Measurements from ENCODE around the gene MT1H.
"Not testable (repeated sequence)": the region's sequence is repeated elsewhere in the genome, so short reads cannot be mapped to it uniquely, and the experiment has no call there.

MT1H gene

GRCh38 chr16:56669005-56669839 is at the start of gene MT1H:
Gene MT1H (plus strand): TSS chr16:56669814. CDS start chr16:56669885, 71 bp downstream.
- peaks cover 15% of the 10 kb centered on the region for H3K4me1 Mint-ChIP-seq
- no peak within 1 kb of the TSS for H3K27ac Mint-ChIP-seq
- no peaks in the 10 kb centered on the region for H3K9me3 Mint-ChIP-seq
- H3K27me3 Mint-ChIP-seq: peaks cover 37% of the 10 kb centered on the region
- no peak for DNase-seq (ENCODE audit: low spot score in 2 of 2)
- no peaks in the 10 kb centered on the region for H3K36me3 Mint-ChIP-seq
- peak within 1 kb of the TSS; percentile 8 for H3K4me3 Mint-ChIP-seq
- peak; percentile 42 for ATAC-seq (ENCODE audit: low read depth)

- Mint-ChIP-seq H3K27me3 (peaks cover 22% of the 10 kb centered on the region), H3K4me3 (no peak overlapping the region), H3K27ac (no peak overlapping the region), H3K9me3 (no peaks in the 10 kb centered on the region), H3K4me1 (peaks cover 11% of the 10 kb centered on the region), H3K36me3 (no peaks in the 10 kb centered on the region)
- no peak for DNase-seq (ENCODE audit: low spot score in 2 of 2)
- ATAC-seq (ENCODE audit: low read depth): no peak
Measured at GRCh38 chr16:56620339-56620897, 49.2 kb upstream of the MT1H start.

- not testable (repeated sequence) for H3K4me3 Mint-ChIP-seq; H3K9me3 Mint-ChIP-seq; DNase-seq (ENCODE audit: low spot score in 2 of 2); ATAC-seq (ENCODE audit: low read depth); H3K36me3 Mint-ChIP-seq; H3K27ac Mint-ChIP-seq
- Mint-ChIP-seq H3K4me1 (peaks cover 14% of the 10 kb centered on the region), H3K27me3 (peaks cover 25% of the 10 kb centered on the region)
Measured at GRCh38 chr16:56621665-56622445, 47.8 kb upstream of the MT1H start.

- not testable (repeated sequence) for H3K27ac Mint-ChIP-seq, H3K4me3 Mint-ChIP-seq
Measured at GRCh38 chr16:56623184-56623583, 46.4 kb upstream of the MT1H start.

GRCh38 chr16:56623637-56624036 is 46.0 kb upstream of the MT1H start:
- H3K9me3 Mint-ChIP-seq: no peaks in the 10 kb centered on the region
- no peak overlapping the region for H3K27ac Mint-ChIP-seq
- DNase-seq (ENCODE audit: low spot score in 2 of 2) (no peak), ATAC-seq (ENCODE audit: low read depth) (no peak)
- H3K27me3 Mint-ChIP-seq: peaks cover 18% of the 10 kb centered on the region
- peaks cover 10% of the 10 kb centered on the region for H3K4me1 Mint-ChIP-seq
- H3K36me3 Mint-ChIP-seq: no peaks in the 10 kb centered on the region
- no peak overlapping the region for H3K4me3 Mint-ChIP-seq

More at GRCh38 chr16:56623184-56623583, 46.4 kb upstream of the MT1H start:
- not testable (repeated sequence) for H3K4me1 Mint-ChIP-seq; DNase-seq (ENCODE audit: low spot score in 2 of 2); H3K9me3 Mint-ChIP-seq; H3K36me3 Mint-ChIP-seq; ATAC-seq (ENCODE audit: low read depth)
- H3K27me3 Mint-ChIP-seq: peaks cover 18% of the 10 kb centered on the region

- Mint-ChIP-seq H3K27ac (no peak within 1 kb of the TSS), H3K27me3 (peaks cover 16% of the 10 kb centered on the region)
Measured at GRCh38 chr16:56625140-56625942, 44.3 kb upstream of the MT1H start, which contains the start of gene MT1E. Gene MT1E (plus strand): TSS chr16:56625781. CDS start chr16:56625852, 71 bp downstream.

GRCh38 chr16:56625943-56626654 is 43.5 kb upstream of the MT1H start:
- Mint-ChIP-seq H3K27me3 (peaks cover 14% of the 10 kb centered on the region), H3K36me3 (no peaks in the 10 kb centered on the region), H3K27ac (no peak overlapping the region), H3K9me3 (no peaks in the 10 kb centered on the region), H3K4me3 (peak overlapping the region; percentile 76), H3K4me1 (peaks cover 21% of the 10 kb centered on the region)
- DNase-seq (ENCODE audit: low spot score in 2 of 2): no peak
- no peak for ATAC-seq (ENCODE audit: low read depth)

More at GRCh38 chr16:56625140-56625942, 44.3 kb upstream of the MT1H start, which contains the start of gene MT1E:
- H3K4me1 Mint-ChIP-seq: peaks cover 17% of the 10 kb centered on the region
- H3K9me3 Mint-ChIP-seq: no peaks in the 10 kb centered on the region
- H3K36me3 Mint-ChIP-seq: no peaks in the 10 kb centered on the region
- peak within 1 kb of the TSS; percentile 81 for H3K4me3 Mint-ChIP-seq
- ATAC-seq (ENCODE audit: low read depth): peak; percentile 45
- no peak for DNase-seq (ENCODE audit: low spot score in 2 of 2)

GRCh38 chr16:56626685-56627084 is 42.9 kb upstream of the MT1H start:
- no peaks in the 10 kb centered on the region for H3K9me3 Mint-ChIP-seq
- H3K27me3 Mint-ChIP-seq: peaks cover 15% of the 10 kb centered on the region
- ATAC-seq (ENCODE audit: low read depth) (no peak), DNase-seq (ENCODE audit: low spot score in 2 of 2) (no peak)
- peaks cover 21% of the 10 kb centered on the region for H3K4me1 Mint-ChIP-seq
- no peak overlapping the region for H3K27ac Mint-ChIP-seq
- H3K36me3 Mint-ChIP-seq: no peaks in the 10 kb centered on the region
- no peak overlapping the region for H3K4me3 Mint-ChIP-seq

- H3K27me3 Mint-ChIP-seq: peaks cover 20% of the 10 kb centered on the region
- H3K4me3 Mint-ChIP-seq: no peak overlapping the region
- no peak overlapping the region for H3K27ac Mint-ChIP-seq
- no peaks in the 10 kb centered on the region for H3K36me3 Mint-ChIP-seq
- no peak for ATAC-seq (ENCODE audit: low read depth)
- no peak for DNase-seq (ENCODE audit: low spot score in 2 of 2)
- H3K9me3 Mint-ChIP-seq: no peaks in the 10 kb centered on the region
- peaks cover 28% of the 10 kb centered on the region for H3K4me1 Mint-ChIP-seq
Measured at GRCh38 chr16:56628486-56629350, 40.9 kb upstream of the MT1H start.

GRCh38 chr16:56629531-56629930 is 40.1 kb upstream of the MT1H start:
- no peak for DNase-seq (ENCODE audit: low spot score in 2 of 2)
- Mint-ChIP-seq H3K9me3 (no peaks in the 10 kb centered on the region), H3K27me3 (peaks cover 21% of the 10 kb centered on the region), H3K36me3 (no peaks in the 10 kb centered on the region), H3K27ac (no peak overlapping the region), H3K4me1 (peaks cover 28% of the 10 kb centered on the region), H3K4me3 (no peak overlapping the region)
- no peak for ATAC-seq (ENCODE audit: low read depth)

- peak in 1 of 2 donors; percentile 47 for DNase-seq (ENCODE audit: low spot score in 2 of 2)
- no peaks in the 10 kb centered on the region for H3K36me3 Mint-ChIP-seq
- no peaks in the 10 kb centered on the region for H3K9me3 Mint-ChIP-seq
- H3K27me3 Mint-ChIP-seq: peaks cover 24% of the 10 kb centered on the region
- no peak overlapping the region for H3K4me3 Mint-ChIP-seq
- peak; percentile 96 for ATAC-seq (ENCODE audit: low read depth)
- H3K27ac Mint-ChIP-seq: no peak overlapping the region
- peaks cover 30% of the 10 kb centered on the region for H3K4me1 Mint-ChIP-seq
Measured at GRCh38 chr16:56630134-56630533, 39.5 kb upstream of the MT1H start.

- no peak overlapping the region for H3K4me3 Mint-ChIP-seq
- no peaks in the 10 kb centered on the region for H3K36me3 Mint-ChIP-seq
- no peaks in the 10 kb centered on the region for H3K9me3 Mint-ChIP-seq
- ATAC-seq (ENCODE audit: low read depth) (no peak), DNase-seq (ENCODE audit: low spot score in 2 of 2) (no peak)
- H3K27ac Mint-ChIP-seq: no peak overlapping the region
- peaks cover 21% of the 10 kb centered on the region for H3K27me3 Mint-ChIP-seq
- peaks cover 27% of the 10 kb centered on the region for H3K4me1 Mint-ChIP-seq
Measured at GRCh38 chr16:56631197-56631596, 38.4 kb upstream of the MT1H start.

Measured in memory B cell (primary cell).